Osteocyte (in vitro differentiated cells): Measurements from ENCODE around the gene PDE10A. TPM values are rescaled to one million over a fixed set of nuclear protein-coding genes. Genes with fewer than 3 reads are reported as not detected.

Source experiments
- DNase-seq: peaks from one replicate; pipeline ENCODE4 v3.0.0; 2021; ENCODE audit warnings: mixed read lengths; ENCODE audit not compliant: unreplicated experiment; ENCODE audit errors: extremely low spot score
- H3K27ac Mint-ChIP-seq: one replicate; pipeline ENCODE4 v1.8.0; 2021; ENCODE audit warnings: mild to moderate bottlenecking, mixed read lengths; ENCODE audit not compliant: unreplicated experiment
- H3K27me3 Mint-ChIP-seq: one replicate; pipeline ENCODE4 v1.8.0; 2021; ENCODE audit warnings: mixed read lengths; ENCODE audit not compliant: unreplicated experiment
- H3K36me3 Mint-ChIP-seq: one replicate; pipeline ENCODE4 v1.8.0; 2021; ENCODE audit warnings: mixed read lengths; ENCODE audit not compliant: unreplicated experiment
- H3K4me1 Mint-ChIP-seq: one replicate; pipeline ENCODE4 v1.8.0; 2021; ENCODE audit warnings: mixed read lengths; ENCODE audit not compliant: unreplicated experiment
- H3K4me3 Mint-ChIP-seq: one replicate; pipeline ENCODE4 v1.8.0; 2021; ENCODE audit warnings: mild to moderate bottlenecking, moderate library complexity, mixed read lengths; ENCODE audit not compliant: unreplicated experiment
- H3K9me3 Mint-ChIP-seq: one replicate; pipeline ENCODE4 v1.8.0; 2021; ENCODE audit warnings: mixed read lengths; ENCODE audit not compliant: unreplicated experiment
- CTCF ChIP-seq: fragments of 200-600 bp; sonication (generic); IDR thresholded peaks from 2 replicates; pipeline ENCODE4 v1.5.0; 2021; ENCODE audit warnings: antibody characterized with exemption, mild to moderate bottlenecking, moderate library complexity
- total RNA-seq: library from RNA; stranded (reverse); gene quantifications from 2 replicates; pipeline ENCODE4 v1.2.1, GENCODE V29; 2021

Gene PDE10A
- total RNA-seq, 1 donor from 2014 or later, result 9.8 TPM

DNA sequence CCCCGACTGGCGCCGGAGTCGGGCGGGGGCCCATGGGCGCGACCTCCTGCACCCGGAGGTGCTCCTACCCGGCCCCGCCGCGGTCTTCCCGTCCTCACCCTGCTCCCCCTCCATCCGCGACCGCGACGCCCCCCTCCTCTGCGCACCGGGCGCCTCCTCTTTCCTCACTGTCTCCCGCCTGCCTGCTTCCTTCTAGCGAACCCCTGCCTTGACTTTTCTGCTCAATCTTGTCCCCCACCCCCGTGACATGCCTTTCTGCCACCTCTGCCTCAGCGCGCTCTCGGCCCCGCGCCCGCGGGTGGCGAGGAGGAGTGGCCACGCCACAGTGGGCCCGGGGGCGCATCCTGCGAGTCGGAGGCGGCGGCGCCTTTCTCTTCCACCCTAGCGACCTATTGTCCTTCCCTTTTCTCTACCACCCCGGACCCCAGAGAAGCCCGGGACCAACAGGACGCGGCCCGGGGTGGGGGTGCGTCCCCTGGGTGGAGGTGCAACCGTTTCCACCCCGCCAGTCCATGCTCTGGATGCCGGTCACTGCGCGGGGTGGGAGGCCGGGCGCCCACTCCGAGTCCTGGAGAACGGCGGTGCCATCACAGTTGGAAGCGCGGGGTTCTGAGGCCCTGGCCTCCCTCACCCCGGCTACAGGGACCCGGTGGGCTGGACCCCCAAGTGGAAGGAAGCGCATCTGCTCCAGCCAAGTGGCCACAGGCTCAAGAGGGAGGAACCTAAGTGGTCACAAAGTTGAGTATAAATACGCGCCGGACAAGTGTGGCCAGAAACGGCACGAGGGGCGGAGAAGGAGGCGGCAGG lies 2.0 kb downstream of the PDE10A start:
- Mint-ChIP-seq H3K4me3 (peak overlapping the region; percentile 75), H3K36me3 (no peaks in the 10 kb centered on the region), H3K27me3 (peaks cover 54% of the 10 kb centered on the region), H3K9me3 (no peaks in the 10 kb centered on the region), H3K27ac (no peak overlapping the region), H3K4me1 (peaks cover 22% of the 10 kb centered on the region)
- DNase-seq, result no peak
- TF ChIP-seq CTCF, result no peak

DNA sequence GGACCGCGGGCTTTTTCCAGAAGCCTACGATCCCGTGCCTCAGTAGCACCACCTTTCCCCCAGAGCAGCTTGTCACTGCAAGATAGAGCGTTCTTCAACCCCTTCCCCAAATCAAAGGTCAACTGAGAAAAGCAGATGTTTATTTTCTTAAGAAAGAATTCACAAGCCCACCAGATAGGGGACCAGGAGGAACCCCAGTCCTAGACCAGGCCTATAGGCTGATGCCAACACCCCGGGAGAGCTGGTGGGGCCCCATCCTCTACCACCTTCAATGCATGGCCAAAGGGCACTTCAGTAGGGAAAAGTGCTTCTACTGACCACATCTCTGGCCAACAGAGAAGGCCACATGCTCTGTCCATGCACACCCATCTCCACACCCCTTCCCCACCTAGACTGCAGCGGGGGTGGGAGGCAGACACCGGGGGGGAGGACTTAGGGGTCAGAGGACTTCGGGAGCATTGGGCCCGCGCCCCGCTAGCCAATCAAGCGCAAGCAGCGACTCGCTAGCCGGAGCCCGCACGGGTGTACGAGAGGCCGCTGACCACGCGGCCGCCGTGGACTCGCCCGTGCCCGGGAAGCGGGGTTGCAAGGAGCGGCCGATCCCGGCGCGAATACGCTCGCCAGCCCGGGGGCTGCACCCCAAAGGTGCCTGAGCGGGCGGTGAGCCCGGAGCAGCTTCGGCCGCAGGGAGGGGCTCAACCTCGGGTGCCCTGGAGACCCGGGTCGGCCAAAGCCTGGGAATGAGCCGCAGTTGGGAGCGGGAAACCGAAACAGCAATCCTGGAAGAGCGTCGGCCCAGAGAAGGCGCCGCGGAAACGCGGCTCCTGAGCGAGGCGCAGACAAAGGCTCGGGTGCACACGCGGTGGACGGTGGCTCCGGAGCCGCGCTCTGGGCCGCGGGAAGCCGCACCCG lies 2.8 kb downstream of the PDE10A start:
- Mint-ChIP-seq H3K9me3 (no peaks in the 10 kb centered on the region), H3K4me3 (peak overlapping the region; percentile 67), H3K4me1 (peaks cover 20% of the 10 kb centered on the region), H3K27me3 (peaks cover 46% of the 10 kb centered on the region), H3K27ac (no peak overlapping the region), H3K36me3 (no peaks in the 10 kb centered on the region)
- no peak for DNase-seq
- no peak for TF ChIP-seq CTCF

- TF ChIP-seq CTCF, result no peak
- DNase-seq, result no peak
- Mint-ChIP-seq H3K27me3 (peaks cover 30% of the 10 kb centered on the region), H3K36me3 (no peaks in the 10 kb centered on the region), H3K4me3 (no peak overlapping the region), H3K4me1 (peaks cover 3% of the 10 kb centered on the region), H3K9me3 (no peaks in the 10 kb centered on the region), H3K27ac (no peak overlapping the region)
These were observed 4.5 kb downstream of the PDE10A start for GRCh38 chr6:165658395-165659058.

GRCh38 chr6:165657325-165657680 lies 5.7 kb downstream of the PDE10A start:
- H3K27ac Mint-ChIP-seq, result no peak overlapping the region
- TF ChIP-seq CTCF, result no peak
- peaks cover 27% of the 10 kb centered on the region for H3K27me3 Mint-ChIP-seq
- H3K9me3 Mint-ChIP-seq, result no peaks in the 10 kb centered on the region
- H3K4me1 Mint-ChIP-seq, result no peaks in the 10 kb centered on the region
- no peaks in the 10 kb centered on the region for H3K36me3 Mint-ChIP-seq
- H3K4me3 Mint-ChIP-seq, result no peak overlapping the region
- DNase-seq, result no peak
